ENCODE data around the gene EXOSC2. TPM values are rescaled to one million over a fixed set of nuclear protein-coding genes. Genes with fewer than 3 reads are reported as not detected.

The EXOSC2 gene
- total and polyA plus RNA-seq, 2 donors (not counting 1 experiment from before 2014, with no cell fraction given) = 22.0 to 29.6 TPM

GRCh38 chr9:130731355-130731754 is 37.8 kb downstream of the EXOSC2 start:
- DNase-seq (ENCODE audit: low read depth in 2 of 2) = no peak

GRCh38 chr9:130732136-130732535 is 38.6 kb downstream of the EXOSC2 start:
- Histone ChIP-seq H3K27ac (ENCODE audit: insufficient read depth, low read length) (no peak overlapping the region), H3K4me2 (ENCODE audit: extremely low read depth, insufficient read depth, low read length) (no peak overlapping the region), H2AFZ (ENCODE audit: low read length) (no peak overlapping the region), H3K79me2 (ENCODE audit: control insufficient read depth, insufficient read depth, low read length) (peaks cover 21% of the 10 kb centered on the region), H3K4me3 (replicated peaks in 1 of 4; ENCODE audit: control extremely low read depth in 1 of 4, insufficient read depth in 1 of 4, low read depth in 3 of 4, low read length in 4 of 4) (no peak overlapping the region), H3K4me1 (ENCODE audit: control insufficient read depth, extremely low read depth, insufficient read depth, low read length) (peaks cover 7% of the 10 kb centered on the region), H4K20me1 (ENCODE audit: control insufficient read depth, extremely low read depth, insufficient read depth, low read length) (no peaks in the 10 kb centered on the region), H3K9ac (ENCODE audit: insufficient read depth, low read length) (no peak overlapping the region), H3K27me3 (ENCODE audit: control insufficient read depth, insufficient read depth, low read length) (no peaks in the 10 kb centered on the region), H3K36me3 (ENCODE audit: control insufficient read depth, insufficient read depth, low read length) (no peaks in the 10 kb centered on the region), H3K9me3 (ENCODE audit: control insufficient read depth, insufficient read depth, low read depth, low read length) (no peaks in the 10 kb centered on the region)
- DNase-seq (ENCODE audit: low read depth in 2 of 2) = peak; percentile 16 to 18
- no peak for TF ChIP-seq EZH2 (IDR thresholded peaks at IDR 0.05; ENCODE audit: low read length, missing control alignments)
- TF ChIP-seq CTCF (conservative IDR thresholded peaks at IDR 0.05 in 1 of 2, IDR thresholded peaks at IDR 0.05 in 1 of 2; ENCODE audit: low read depth in 1 of 2, low read length in 2 of 2) = peak in 1 of 2 donors; percentile 27

More at GRCh38 chr9:130731355-130731754, 37.8 kb downstream of the EXOSC2 start:
- Histone ChIP-seq H3K9ac (ENCODE audit: insufficient read depth, low read length) (no peak overlapping the region), H3K4me1 (ENCODE audit: control insufficient read depth, extremely low read depth, insufficient read depth, low read length) (peaks cover 7% of the 10 kb centered on the region), H3K36me3 (ENCODE audit: control insufficient read depth, insufficient read depth, low read length) (no peaks in the 10 kb centered on the region), H4K20me1 (ENCODE audit: control insufficient read depth, extremely low read depth, insufficient read depth, low read length) (no peaks in the 10 kb centered on the region), H3K79me2 (ENCODE audit: control insufficient read depth, insufficient read depth, low read length) (peaks cover 21% of the 10 kb centered on the region), H3K9me3 (ENCODE audit: control insufficient read depth, insufficient read depth, low read depth, low read length) (no peaks in the 10 kb centered on the region), H3K4me3 (replicated peaks in 1 of 4; ENCODE audit: control extremely low read depth in 1 of 4, insufficient read depth in 1 of 4, low read depth in 3 of 4, low read length in 4 of 4) (no peak overlapping the region), H3K27ac (ENCODE audit: insufficient read depth, low read length) (no peak overlapping the region), H2AFZ (ENCODE audit: low read length) (no peak overlapping the region), H3K4me2 (ENCODE audit: extremely low read depth, insufficient read depth, low read length) (no peak overlapping the region), H3K27me3 (ENCODE audit: control insufficient read depth, insufficient read depth, low read length) (no peaks in the 10 kb centered on the region)
- TF ChIP-seq CTCF (conservative IDR thresholded peaks at IDR 0.05 in 1 of 2, IDR thresholded peaks at IDR 0.05 in 1 of 2; ENCODE audit: low read depth in 1 of 2, low read length in 2 of 2) (no peak), EZH2 (IDR thresholded peaks at IDR 0.05; ENCODE audit: low read length, missing control alignments) (no peak)

- Histone ChIP-seq H3K4me1 (ENCODE audit: control insufficient read depth, extremely low read depth, insufficient read depth, low read length) (peaks cover 7% of the 10 kb centered on the region), H3K27ac (ENCODE audit: insufficient read depth, low read length) (no peak overlapping the region), H3K27me3 (ENCODE audit: control insufficient read depth, insufficient read depth, low read length) (no peaks in the 10 kb centered on the region), H3K4me2 (ENCODE audit: extremely low read depth, insufficient read depth, low read length) (peak overlapping the region; percentile 15), H2AFZ (ENCODE audit: low read length) (no peak overlapping the region), H3K36me3 (ENCODE audit: control insufficient read depth, insufficient read depth, low read length) (no peaks in the 10 kb centered on the region), H3K9me3 (ENCODE audit: control insufficient read depth, insufficient read depth, low read depth, low read length) (no peaks in the 10 kb centered on the region), H3K4me3 (replicated peaks in 1 of 4; ENCODE audit: control extremely low read depth in 1 of 4, insufficient read depth in 1 of 4, low read depth in 3 of 4, low read length in 4 of 4) (no peak overlapping the region), H3K9ac (ENCODE audit: insufficient read depth, low read length) (no peak overlapping the region), H3K79me2 (ENCODE audit: control insufficient read depth, insufficient read depth, low read length) (peaks cover 21% of the 10 kb centered on the region), H4K20me1 (ENCODE audit: control insufficient read depth, extremely low read depth, insufficient read depth, low read length) (no peaks in the 10 kb centered on the region)
- TF ChIP-seq EZH2 (IDR thresholded peaks at IDR 0.05; ENCODE audit: low read length, missing control alignments) = no peak
- TF ChIP-seq CTCF (conservative IDR thresholded peaks at IDR 0.05 in 1 of 2, IDR thresholded peaks at IDR 0.05 in 1 of 2; ENCODE audit: low read depth in 1 of 2, low read length in 2 of 2) = no peak
- peak in 1 of 2 donors; percentile 29 for DNase-seq (ENCODE audit: low read depth in 2 of 2)
Observed at GRCh38 chr9:130732793-130733221, 39.2 kb downstream of the EXOSC2 start.
